Bronchial epithelial cell (primary cell): ENCODE data around the gene TFF2. TPM values are rescaled to one million over a fixed set of nuclear protein-coding genes. Genes with fewer than 3 reads are reported as not detected.

Experiments
- DNase-seq: peaks from one replicate; pipeline ENCODE4 v3.0.0-alpha.2; 2010; ENCODE audit warnings: low read depth
- FAIRE-seq: peaks from 2 replicates; lab custom pipeline; 2011; peaks lifted over from hg19 to GRCh38; lab: Jason Lieb, UNC
- H3K27me3 ChIP-seq: 2 replicates; pipeline ENCODE4 v1.5.1; 2011; ENCODE audit warnings: low read length; ENCODE audit not compliant: control insufficient read depth, insufficient read depth
- H3K36me3 ChIP-seq: 2 replicates; pipeline ENCODE4 v1.5.1; 2011; ENCODE audit warnings: low read length; ENCODE audit not compliant: control insufficient read depth, insufficient read depth
- H3K4me3 ChIP-seq: 2 replicates; pipeline ENCODE4 v1.5.1; 2011; ENCODE audit warnings: mild to moderate bottlenecking, low read depth, low read length, control low read depth
- total RNA-seq: library from RNA; depleted of rRNA; stranded (reverse); fragments of >200 nt; gene quantifications from 2 replicates; pipeline ENCODE4 v1.2.1, GENCODE V29; 2014
- TF ChIP-seq, protein P1 (sequence below): IDR thresholded peaks from 2 replicates; pipeline ENCODE4 v1.5.1; 2011; ENCODE audit warnings: mild to moderate bottlenecking, moderate library complexity, low read length, control low read depth, inconsistent platforms; ENCODE audit not compliant: insufficient read depth, severe bottlenecking

The TFF2 gene
- total RNA-seq, 1 donor from 2014 or later = not detected

GRCh38 chr21:42337830-42338728, 12.7 kb downstream of the TFF2 start:
- Histone ChIP-seq H3K27me3 (no peaks in the 10 kb centered on the region), H3K4me3 (no peak overlapping the region), H3K36me3 (no peaks in the 10 kb centered on the region)
- FAIRE-seq = no peak
- peak; percentile 81 for DNase-seq
- TF ChIP-seq, protein P1, sequence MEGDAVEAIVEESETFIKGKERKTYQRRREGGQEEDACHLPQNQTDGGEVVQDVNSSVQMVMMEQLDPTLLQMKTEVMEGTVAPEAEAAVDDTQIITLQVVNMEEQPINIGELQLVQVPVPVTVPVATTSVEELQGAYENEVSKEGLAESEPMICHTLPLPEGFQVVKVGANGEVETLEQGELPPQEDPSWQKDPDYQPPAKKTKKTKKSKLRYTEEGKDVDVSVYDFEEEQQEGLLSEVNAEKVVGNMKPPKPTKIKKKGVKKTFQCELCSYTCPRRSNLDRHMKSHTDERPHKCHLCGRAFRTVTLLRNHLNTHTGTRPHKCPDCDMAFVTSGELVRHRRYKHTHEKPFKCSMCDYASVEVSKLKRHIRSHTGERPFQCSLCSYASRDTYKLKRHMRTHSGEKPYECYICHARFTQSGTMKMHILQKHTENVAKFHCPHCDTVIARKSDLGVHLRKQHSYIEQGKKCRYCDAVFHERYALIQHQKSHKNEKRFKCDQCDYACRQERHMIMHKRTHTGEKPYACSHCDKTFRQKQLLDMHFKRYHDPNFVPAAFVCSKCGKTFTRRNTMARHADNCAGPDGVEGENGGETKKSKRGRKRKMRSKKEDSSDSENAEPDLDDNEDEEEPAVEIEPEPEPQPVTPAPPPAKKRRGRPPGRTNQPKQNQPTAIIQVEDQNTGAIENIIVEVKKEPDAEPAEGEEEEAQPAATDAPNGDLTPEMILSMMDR = peak; percentile 88

- Histone ChIP-seq H3K27me3 (peaks cover 3% of the 10 kb centered on the region), H3K4me3 (no peak overlapping the region), H3K36me3 (no peaks in the 10 kb centered on the region)
- FAIRE-seq = no peak
- TF ChIP-seq, protein P1 = no peak
- no peak for DNase-seq
Observed at GRCh38 chr21:42337276-42337675, 13.5 kb downstream of the TFF2 start.

GRCh38 chr21:42336054-42336453, 14.7 kb downstream of the TFF2 start:
- H3K4me3 ChIP-seq = no peak overlapping the region
- no peaks in the 10 kb centered on the region for H3K36me3 ChIP-seq
- TF ChIP-seq, protein P1 = no peak
- DNase-seq = peak; percentile 34
- no peak for FAIRE-seq
- H3K27me3 ChIP-seq = peaks cover 3% of the 10 kb centered on the region

DNA sequence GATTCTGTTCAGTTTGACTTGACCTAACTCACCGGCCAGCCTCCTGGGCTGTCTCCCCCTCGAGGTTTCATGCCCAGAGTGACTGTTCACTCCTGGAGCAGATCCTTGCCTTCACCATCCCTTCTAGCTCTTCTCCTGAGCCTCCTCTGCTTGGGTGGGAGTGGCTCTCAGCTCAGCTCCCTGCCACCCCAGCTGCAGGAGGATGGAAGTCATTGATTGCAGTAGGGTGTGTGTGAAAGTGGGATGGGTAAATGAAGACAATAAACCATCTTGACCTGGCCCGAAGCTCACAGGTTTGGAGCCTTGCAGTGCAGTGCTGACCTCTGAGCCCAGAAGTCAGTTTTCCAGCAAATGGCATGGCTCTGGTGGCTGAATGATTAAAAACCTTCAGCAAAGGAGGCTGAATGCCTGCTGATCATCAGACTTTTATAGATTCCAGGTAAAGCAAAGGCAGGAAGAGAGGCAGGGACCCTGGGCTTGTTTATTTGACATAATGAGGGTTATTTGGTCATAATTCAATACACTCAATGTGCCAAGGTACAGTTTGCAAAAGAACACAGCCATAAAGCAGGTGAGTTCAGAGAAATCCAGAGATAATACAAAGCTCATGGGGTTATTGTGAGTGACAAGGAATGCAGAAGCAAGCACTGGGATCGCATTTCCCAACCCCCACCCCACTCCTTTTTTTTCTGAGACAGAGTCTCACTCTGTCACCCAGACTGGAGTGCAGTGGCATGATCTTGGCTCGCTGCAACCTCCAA, 18.1 kb downstream of the TFF2 start:
- TF ChIP-seq, protein P1 = no peak
- no peak for FAIRE-seq
- no peak for DNase-seq
- Histone ChIP-seq H3K4me3 (no peak overlapping the region), H3K36me3 (no peaks in the 10 kb centered on the region), H3K27me3 (peaks cover 3% of the 10 kb centered on the region)

DNA sequence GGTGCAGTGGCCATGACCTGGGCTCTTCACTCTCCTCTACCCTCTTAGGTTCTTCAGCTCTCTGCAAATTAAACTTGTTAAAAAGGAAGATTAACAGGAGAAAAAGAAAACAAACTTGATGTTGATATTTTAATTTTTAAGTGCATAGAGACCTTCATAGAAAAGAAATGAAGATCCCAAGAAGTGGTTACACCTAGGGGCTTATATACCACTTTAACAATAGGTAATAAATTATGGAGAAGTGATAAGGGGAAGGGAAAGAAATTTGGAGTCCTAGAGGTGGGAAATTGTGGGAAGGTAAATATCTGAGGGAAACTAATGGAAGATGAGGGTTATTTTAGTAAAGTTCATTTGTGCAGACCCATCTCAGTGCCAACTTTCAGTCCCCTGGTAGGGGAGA, 19.1 kb downstream of the TFF2 start:
- DNase-seq (no peak), FAIRE-seq (no peak)
- H3K4me3 ChIP-seq = no peak overlapping the region
- H3K36me3 ChIP-seq = no peaks in the 10 kb centered on the region
- TF ChIP-seq, protein P1 = no peak
- peaks cover 3% of the 10 kb centered on the region for H3K27me3 ChIP-seq
